G401.6 (cell line): ENCODE data around the gene ENO2.

Experiments used
- FAIRE-seq: peaks from 2 replicates; lab custom pipeline; 2012; peaks lifted over from hg19 to GRCh38; lab: Jason Lieb, UNC

Gene ENO2

GRCh38 chr12:6932766-6933165 is 18.4 kb downstream of the ENO2 start:
- no peak for FAIRE-seq

GRCh38 chr12:6934110-6934509 is 19.7 kb downstream of the ENO2 start:
- no peak for FAIRE-seq

GRCh38 chr12:6935371-6936193 is 21.2 kb downstream of the ENO2 start:
- no peak for FAIRE-seq

GRCh38 chr12:6936194-6936635 is 21.8 kb downstream of the ENO2 start:
- no peak for FAIRE-seq

- no peak for FAIRE-seq
These were observed 22.5 kb downstream of the ENO2 start for GRCh38 chr12:6936636-6937480.

GRCh38 chr12:6937481-6938352 is 23.3 kb downstream of the ENO2 start:
- FAIRE-seq = peak; percentile 98

GRCh38 chr12:6938353-6939190 is 24.2 kb downstream of the ENO2 start:
- no peak for FAIRE-seq

DNA sequence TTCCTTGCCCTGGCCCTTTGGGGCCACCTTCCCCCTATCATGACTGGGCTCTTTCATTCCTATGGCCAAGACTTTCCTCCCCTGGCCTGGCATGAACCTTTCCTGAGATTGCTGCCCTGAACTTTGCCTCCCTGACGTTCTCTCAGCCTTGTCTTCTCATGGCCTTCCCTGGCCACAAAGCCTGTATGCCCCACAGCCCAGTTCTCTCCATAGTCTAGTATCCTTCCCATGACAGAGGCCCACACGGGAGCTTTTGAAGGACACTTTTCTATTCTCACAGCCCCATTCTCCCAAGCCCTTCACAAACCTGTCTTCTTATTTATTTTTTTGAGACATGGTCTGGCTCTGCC is 24.8 kb downstream of the ENO2 start:
- no peak for FAIRE-seq

- no peak for FAIRE-seq
These were observed 26.9 kb downstream of the ENO2 start for GRCh38 chr12:6941267-6941666.

DNA sequence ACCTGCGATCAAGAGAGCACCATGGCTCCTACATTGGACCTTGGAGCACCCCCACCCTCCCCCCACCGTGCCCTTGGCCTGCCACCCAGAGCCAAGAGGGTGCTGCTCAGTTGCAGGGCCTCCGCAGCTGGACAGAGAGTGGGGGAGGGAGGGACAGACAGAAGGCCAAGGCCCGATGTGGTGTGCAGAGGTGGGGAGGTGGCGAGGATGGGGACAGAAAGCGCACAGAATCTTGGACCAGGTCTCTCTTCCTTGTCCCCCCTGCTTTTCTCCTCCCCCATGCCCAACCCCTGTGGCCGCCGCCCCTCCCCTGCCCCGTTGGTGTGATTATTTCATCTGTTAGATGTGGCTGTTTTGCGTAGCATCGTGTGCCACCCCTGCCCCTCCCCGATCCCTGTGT is 27.4 kb downstream of the ENO2 start:
- no peak for FAIRE-seq

GRCh38 chr12:6942331-6942665 is 27.9 kb downstream of the ENO2 start:
- FAIRE-seq = no peak

GRCh38 chr12:6943389-6943721 is 29.0 kb downstream of the ENO2 start:
- FAIRE-seq = peak; percentile 97

GRCh38 chr12:6943722-6944380 is 29.5 kb downstream of the ENO2 start, which contains the start of the genes C12orf57 and RNU7-1:
Gene C12orf57 (plus strand): TSS chr12:6944022. CDS start chr12:6944122, 100 bp downstream.
Gene RNU7-1 (plus strand): TSS chr12:6943816.
- no peak for FAIRE-seq

DNA sequence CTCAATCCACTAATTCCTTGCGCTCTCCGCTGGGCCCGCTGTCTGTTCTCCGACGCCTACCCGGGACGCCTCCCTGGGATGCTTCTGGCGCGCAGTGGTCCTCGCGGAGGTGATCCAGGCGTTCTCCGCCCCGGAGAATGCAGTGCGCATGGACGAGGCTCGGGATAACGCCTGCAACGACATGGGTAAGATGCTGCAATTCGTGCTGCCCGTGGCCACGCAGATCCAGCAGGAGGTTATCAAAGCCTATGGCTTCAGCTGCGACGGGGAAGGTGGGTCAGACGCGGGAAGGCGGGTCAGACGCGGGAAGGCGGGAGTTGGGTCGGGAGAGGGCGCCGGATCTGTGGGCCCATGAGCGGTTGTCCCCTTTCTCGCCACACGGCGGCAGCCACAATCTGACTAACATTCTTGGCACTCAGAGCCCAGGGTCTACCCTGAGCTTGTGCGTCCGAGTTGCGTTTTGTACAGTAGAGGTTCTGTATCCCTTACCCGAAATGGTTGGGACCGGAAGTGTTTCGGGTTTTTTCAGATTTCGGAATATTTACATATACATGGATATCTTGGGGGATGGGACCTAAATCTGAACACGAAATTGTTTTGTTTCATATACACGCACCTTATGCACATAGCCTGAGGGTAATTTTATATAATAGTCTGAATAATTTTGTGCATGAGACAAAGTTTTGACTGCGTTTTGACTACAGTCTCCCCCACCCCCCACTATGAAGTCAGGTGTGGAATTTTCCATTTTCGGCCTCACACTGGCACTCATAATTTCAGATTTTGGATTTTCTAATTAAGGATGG is 30.2 kb downstream of the ENO2 start:
- peak; percentile 94 for FAIRE-seq

DNA sequence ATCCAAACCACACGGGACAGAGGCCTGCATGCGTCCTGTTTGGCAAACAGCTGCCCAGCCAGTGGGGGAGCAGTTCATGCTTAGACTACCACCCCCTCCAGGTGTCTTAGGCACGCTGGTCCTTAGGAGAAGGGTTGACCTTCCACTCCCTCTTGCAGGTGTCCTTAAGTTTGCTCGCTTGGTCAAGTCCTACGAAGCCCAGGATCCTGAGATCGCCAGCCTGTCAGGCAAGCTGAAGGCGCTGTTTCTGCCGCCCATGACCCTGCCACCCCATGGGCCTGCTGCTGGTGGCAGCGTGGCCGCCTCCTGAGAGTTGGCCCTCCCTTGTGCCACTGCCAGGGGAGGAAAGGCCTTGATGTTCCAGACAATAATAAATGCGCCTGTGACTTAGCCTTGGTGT is 31.2 kb downstream of the ENO2 start:
- no peak for FAIRE-seq

DNA sequence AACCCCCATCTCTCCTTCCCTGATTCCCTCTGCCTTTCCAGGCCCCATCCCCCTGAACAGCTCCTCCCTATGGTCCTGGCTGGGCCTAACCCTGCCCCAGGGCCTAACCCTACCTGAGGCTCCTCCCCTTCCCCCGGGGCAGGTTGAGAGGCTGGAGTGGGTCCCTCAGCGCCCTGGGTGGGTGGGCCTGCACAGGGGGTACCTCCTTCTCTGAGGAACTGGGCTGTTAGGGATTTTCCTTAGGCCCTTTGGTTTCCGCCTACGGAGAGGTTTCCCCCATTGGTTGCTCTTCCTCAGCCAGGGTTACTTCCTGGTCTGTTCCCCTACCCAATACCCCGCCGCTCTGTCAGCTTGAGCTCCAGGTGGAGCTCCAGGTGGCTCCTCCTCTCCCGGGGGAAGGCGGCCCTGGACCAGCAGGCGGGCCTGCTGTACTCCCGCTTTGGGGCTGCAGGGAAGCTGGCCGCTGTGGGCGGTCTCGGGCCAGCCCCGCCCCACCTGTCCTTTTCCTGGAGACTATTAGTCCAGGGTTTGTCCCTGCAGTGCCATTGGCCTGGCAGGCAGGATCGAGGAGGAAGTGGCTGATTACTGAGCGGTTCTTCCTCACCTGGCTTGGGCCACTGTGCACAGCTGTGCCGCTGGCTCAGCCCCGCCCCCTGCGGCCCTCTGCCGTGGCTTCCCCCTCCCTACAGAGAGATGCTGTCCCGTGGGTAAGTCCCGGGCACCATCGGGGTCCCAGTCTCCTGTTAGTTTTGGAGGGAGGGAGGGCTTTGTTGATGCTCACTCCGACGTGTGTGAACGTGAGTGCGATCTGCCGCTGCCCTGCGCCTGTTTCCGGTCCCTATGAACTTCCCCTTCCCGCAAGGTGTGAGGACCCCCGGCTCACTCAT is 31.9 kb downstream of the ENO2 start:
- FAIRE-seq = peak; percentile 97

DNA sequence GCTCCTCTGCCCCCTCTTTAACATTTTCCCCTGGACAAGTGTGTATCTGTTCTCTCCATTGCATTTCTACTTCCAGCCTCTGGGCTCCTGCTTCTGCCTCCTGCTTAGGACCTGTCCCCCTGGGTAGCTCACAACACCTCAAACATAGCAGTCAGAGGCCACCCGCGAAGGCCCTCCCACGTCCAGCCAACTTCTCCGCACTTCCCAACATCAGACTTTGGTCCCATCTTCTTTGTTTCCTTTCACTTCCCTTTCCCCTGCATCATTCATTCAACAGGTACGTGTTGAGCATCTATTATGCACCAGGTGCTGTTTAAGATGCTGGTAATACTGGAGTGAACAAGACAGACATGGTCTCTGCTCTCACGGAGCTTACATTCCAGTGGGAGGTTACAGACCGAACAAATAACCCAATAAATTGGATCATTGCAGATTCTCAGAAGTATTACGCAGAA is 32.6 kb downstream of the ENO2 start:
- no peak for FAIRE-seq

GRCh38 chr12:6947615-6948014 is 33.2 kb downstream of the ENO2 start:
- no peak for FAIRE-seq
